ENCODE results near the gene NPDC1. TPM values are rescaled to one million over a fixed set of nuclear protein-coding genes. Genes with fewer than 3 reads are reported as not detected.

The NPDC1 gene
- total RNA-seq, 4 donors from 2014 or later = 58.0 to 972 (median 274) TPM

DNA sequence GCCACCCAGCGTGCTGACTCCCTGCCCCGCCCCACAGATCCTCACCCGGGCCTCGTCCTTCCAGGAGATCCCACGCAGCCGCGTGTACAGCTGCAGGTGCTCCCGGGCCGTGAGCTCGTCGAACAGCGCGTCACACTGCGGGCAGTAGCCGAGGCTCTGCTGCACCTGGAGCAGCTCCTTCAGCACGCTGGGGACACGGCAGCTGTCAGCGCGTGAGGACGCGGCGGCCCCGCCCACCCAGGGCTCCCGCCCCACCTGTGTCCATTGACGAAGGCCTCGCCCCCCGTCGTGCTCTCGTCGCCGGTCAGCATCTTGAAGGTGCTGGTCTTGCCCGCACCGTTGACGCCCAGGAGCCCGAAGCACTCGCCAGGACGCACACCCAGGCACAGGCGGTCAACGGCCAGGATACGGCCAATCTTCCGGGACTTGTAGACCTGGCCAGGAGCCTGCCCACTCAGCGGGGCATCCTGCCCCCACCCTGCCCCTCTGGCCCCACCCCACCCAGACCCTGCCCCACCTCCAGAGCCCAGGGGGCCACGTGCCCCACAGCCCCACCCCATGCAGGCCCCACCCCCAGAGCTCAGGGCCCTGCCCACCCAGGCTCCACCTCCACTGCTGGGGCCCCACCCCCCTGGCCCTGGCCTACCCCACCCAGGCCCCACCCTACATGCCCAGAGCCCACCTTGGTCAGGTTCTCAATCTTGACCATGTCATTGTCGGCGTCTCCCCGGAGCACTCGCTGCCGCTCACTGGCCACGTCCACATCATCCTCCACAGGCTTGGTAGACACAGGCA, 35.8 kb downstream of the NPDC1 start:
- H3K36me3 ChIP-seq = no peaks in the 10 kb centered on the region

DNA sequence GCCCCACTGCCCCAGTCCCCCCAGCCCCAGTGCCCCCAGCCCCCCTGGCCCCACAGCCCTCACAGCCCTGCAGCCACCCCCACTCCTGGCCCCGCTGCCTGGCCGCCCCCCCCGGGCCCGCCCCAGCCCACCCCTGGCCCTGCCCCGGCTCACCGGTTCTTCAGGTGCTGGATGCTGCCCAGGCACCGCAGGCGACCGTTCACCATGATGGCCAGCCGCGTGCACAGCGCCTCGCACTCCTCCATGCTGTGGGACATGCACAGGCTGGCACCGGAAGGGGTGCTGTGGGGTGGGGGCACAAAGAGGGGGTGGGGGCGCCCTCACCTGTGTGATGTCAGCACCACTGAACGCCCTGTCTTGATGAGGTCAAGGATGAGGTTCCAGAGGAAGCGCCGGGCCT, 36.8 kb downstream of the NPDC1 start:
- WGBS, 2 donors (ENCODE audit: low coverage in 1 of 2) = 96% methylated on average over 14 of the region's 18 CpGs; no CpG with 5 or more reads in 1 of the 2 donors
- no peaks in the 10 kb centered on the region for H3K4me1 ChIP-seq
- TF ChIP-seq POLR2AphosphoS5 (IDR thresholded peaks at IDR 0.05) (no peak), EP300 (IDR thresholded peaks at IDR 0.05; ENCODE audit: low read depth) (no peak), POLR2A (IDR thresholded peaks at IDR 0.05) (no peak)
- TF ChIP-seq, protein P1, sequence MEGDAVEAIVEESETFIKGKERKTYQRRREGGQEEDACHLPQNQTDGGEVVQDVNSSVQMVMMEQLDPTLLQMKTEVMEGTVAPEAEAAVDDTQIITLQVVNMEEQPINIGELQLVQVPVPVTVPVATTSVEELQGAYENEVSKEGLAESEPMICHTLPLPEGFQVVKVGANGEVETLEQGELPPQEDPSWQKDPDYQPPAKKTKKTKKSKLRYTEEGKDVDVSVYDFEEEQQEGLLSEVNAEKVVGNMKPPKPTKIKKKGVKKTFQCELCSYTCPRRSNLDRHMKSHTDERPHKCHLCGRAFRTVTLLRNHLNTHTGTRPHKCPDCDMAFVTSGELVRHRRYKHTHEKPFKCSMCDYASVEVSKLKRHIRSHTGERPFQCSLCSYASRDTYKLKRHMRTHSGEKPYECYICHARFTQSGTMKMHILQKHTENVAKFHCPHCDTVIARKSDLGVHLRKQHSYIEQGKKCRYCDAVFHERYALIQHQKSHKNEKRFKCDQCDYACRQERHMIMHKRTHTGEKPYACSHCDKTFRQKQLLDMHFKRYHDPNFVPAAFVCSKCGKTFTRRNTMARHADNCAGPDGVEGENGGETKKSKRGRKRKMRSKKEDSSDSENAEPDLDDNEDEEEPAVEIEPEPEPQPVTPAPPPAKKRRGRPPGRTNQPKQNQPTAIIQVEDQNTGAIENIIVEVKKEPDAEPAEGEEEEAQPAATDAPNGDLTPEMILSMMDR (IDR thresholded peaks at IDR 0.05) = no peak
- DNase-seq = no peak
- H3K9me3 ChIP-seq = no peaks in the 10 kb centered on the region
- H3K36me3 ChIP-seq = no peaks in the 10 kb centered on the region
- H3K27me3 ChIP-seq = no peaks in the 10 kb centered on the region
- no peak overlapping the region for H3K27ac ChIP-seq
- in situ Hi-C loops (cut with MboI; ENCODE audit: low pct_ligation_motif_present in 1 of 4, low pct_unique_long_range_greater_than_20kb in 1 of 4, low sequenced_read_pairs in 3 of 4) = no loop called here
- no peak overlapping the region for H3K4me3 ChIP-seq
- intact Hi-C loops (cut with DNase I; ENCODE audit: low total_unique reads) = no loop called here

More for the DNA sequence above, 35.8 kb downstream of the NPDC1 start:
- no peak overlapping the region for H3K4me3 ChIP-seq
- DNase-seq = no peak
- no peaks in the 10 kb centered on the region for H3K4me1 ChIP-seq
- WGBS, 2 donors (ENCODE audit: low coverage in 1 of 2) = 97 to 100% methylated on average over 2 to 24 of the region's 49 CpGs
- no peak overlapping the region for H3K27ac ChIP-seq
- in situ Hi-C loops (cut with MboI; ENCODE audit: low pct_ligation_motif_present in 1 of 4, low pct_unique_long_range_greater_than_20kb in 1 of 4, low sequenced_read_pairs in 3 of 4) = no loop called here
- H3K27me3 ChIP-seq = no peaks in the 10 kb centered on the region
- TF ChIP-seq POLR2AphosphoS5 (IDR thresholded peaks at IDR 0.05) (no peak), EP300 (IDR thresholded peaks at IDR 0.05; ENCODE audit: low read depth) (no peak), POLR2A (IDR thresholded peaks at IDR 0.05) (no peak)
- TF ChIP-seq, protein P1 (IDR thresholded peaks at IDR 0.05) = no peak
- H3K9me3 ChIP-seq = no peaks in the 10 kb centered on the region
- intact Hi-C loops (cut with DNase I; ENCODE audit: low total_unique reads) = no loop called here

DNA sequence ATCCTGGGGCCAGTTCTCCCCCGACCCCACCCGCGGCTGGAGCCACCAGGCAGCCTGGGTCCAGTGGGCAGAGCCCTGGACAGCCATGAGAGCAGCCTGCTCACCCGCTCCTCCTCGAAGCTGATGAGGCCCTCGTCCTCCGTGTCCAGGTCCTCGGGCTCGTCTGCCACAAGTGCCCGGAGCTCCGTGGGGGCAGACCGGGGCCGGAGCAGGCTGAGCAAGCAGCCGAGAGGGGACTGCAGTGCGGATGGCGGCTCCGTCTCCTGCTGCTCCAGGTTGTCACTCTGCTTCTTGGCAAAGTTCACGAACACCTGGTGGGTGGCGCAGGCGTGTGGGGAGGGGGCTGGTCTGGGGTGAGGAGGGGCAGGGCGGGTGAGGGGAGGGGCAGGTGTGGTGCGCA, 37.7 kb downstream of the NPDC1 start:
- no peak for DNase-seq
- Histone ChIP-seq H3K27ac (no peak overlapping the region), H3K9me3 (no peaks in the 10 kb centered on the region), H3K4me1 (no peaks in the 10 kb centered on the region), H3K36me3 (no peaks in the 10 kb centered on the region), H3K4me3 (no peak overlapping the region), H3K27me3 (no peaks in the 10 kb centered on the region)
- 94% methylated on average over 17 of the region's 22 CpGs; no CpG with 5 or more reads in 1 of the 2 donors for WGBS, 2 donors (ENCODE audit: low coverage in 1 of 2)
- in situ Hi-C loops (cut with MboI; ENCODE audit: low pct_ligation_motif_present in 1 of 4, low pct_unique_long_range_greater_than_20kb in 1 of 4, low sequenced_read_pairs in 3 of 4) (no loop called here), intact Hi-C loops (cut with DNase I; ENCODE audit: low total_unique reads) (no loop called here)
- no peak for TF ChIP-seq POLR2AphosphoS5 (IDR thresholded peaks at IDR 0.05)
- TF ChIP-seq, protein P1 (IDR thresholded peaks at IDR 0.05) = no peak
- TF ChIP-seq EP300 (IDR thresholded peaks at IDR 0.05; ENCODE audit: low read depth) = no peak
- no peak for TF ChIP-seq POLR2A (IDR thresholded peaks at IDR 0.05)

DNA sequence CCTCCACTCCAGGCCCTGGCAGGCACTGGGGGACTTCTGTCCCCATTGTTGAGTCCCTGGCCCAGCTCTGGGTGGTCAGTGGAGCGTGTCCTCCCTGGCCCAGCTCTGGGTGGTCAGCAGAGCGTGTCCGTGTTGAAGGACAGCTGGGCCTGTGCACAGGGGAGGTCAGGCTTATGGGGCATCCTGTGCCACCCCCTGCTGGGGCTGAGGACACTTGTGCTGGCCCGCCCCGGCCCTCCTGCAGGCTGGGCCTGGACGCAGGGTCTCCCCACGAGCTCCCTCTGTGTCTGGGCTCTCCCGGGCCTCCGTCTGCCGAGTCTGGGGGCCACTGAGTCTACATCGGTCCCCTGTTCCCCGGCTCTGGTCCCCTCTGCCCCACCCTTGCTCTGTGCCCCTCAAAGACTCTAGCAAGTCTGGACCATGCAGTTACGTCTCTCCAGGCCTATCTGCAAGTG, 38.1 kb downstream of the NPDC1 start:
- H3K27me3 ChIP-seq = no peaks in the 10 kb centered on the region
- H3K27ac ChIP-seq = no peak overlapping the region
- no peak for DNase-seq
- H3K4me3 ChIP-seq = no peak overlapping the region
- H3K36me3 ChIP-seq = no peaks in the 10 kb centered on the region
- in situ Hi-C loops (cut with MboI; ENCODE audit: low pct_ligation_motif_present in 1 of 4, low pct_unique_long_range_greater_than_20kb in 1 of 4, low sequenced_read_pairs in 3 of 4) = no loop called here
- intact Hi-C loops (cut with DNase I; ENCODE audit: low total_unique reads) = no loop called here
- TF ChIP-seq EP300 (IDR thresholded peaks at IDR 0.05; ENCODE audit: low read depth) (no peak), POLR2A (IDR thresholded peaks at IDR 0.05) (no peak), POLR2AphosphoS5 (IDR thresholded peaks at IDR 0.05) (no peak)
- TF ChIP-seq, protein P1 (IDR thresholded peaks at IDR 0.05) = no peak
- H3K9me3 ChIP-seq = no peaks in the 10 kb centered on the region
- 88% methylated on average over 12 of the region's 13 CpGs; no CpG with 5 or more reads in 1 of the 2 donors for WGBS, 2 donors (ENCODE audit: low coverage in 1 of 2)
- no peaks in the 10 kb centered on the region for H3K4me1 ChIP-seq
